Ishikawa (cell line): ENCODE measurements around the gene SHC4.

Experiments used
- CEBPB ChIP-seq: IDR thresholded peaks from 2 replicates; pipeline ENCODE4 v1.6.1; 2012
- CREB1 ChIP-seq: IDR thresholded peaks from 2 replicates; pipeline ENCODE4 v1.6.1; 2012; ENCODE audit warnings: low read depth
- EGR1 ChIP-seq: IDR thresholded peaks from 2 replicates; pipeline ENCODE4 v1.6.1; 2012
- EP300 ChIP-seq: IDR thresholded peaks from 2 replicates; pipeline ENCODE4 v1.6.1; 2012; ENCODE audit warnings: borderline replicate concordance
- FOXM1 ChIP-seq: IDR thresholded peaks from 2 replicates; pipeline ENCODE4 v1.6.1; 2012; ENCODE audit warnings: low read depth, borderline replicate concordance
- MAX ChIP-seq: IDR thresholded peaks from 2 replicates; pipeline ENCODE4 v1.6.1; 2012
- NFIC ChIP-seq: IDR thresholded peaks from 2 replicates; pipeline ENCODE4 v1.6.1; 2012
- RAD21 ChIP-seq: IDR thresholded peaks from 2 replicates; pipeline ENCODE4 v1.6.1; 2012; ENCODE audit warnings: low read depth
- REST ChIP-seq: IDR thresholded peaks from 2 replicates; pipeline ENCODE4 v1.6.1; 2012; ENCODE audit warnings: low read depth, mild to moderate bottlenecking
- TAF1 ChIP-seq: IDR thresholded peaks from 2 replicates; pipeline ENCODE4 v1.6.1; 2012; ENCODE audit warnings: low read depth, mild to moderate bottlenecking
- TCF12 ChIP-seq: IDR thresholded peaks from 2 replicates; pipeline ENCODE4 v1.6.1; 2012; ENCODE audit warnings: low read depth
- TEAD4 ChIP-seq: IDR thresholded peaks from 2 replicates; pipeline ENCODE4 v1.6.1; 2012
- USF1 ChIP-seq: IDR thresholded peaks from 2 replicates; pipeline ENCODE4 v1.6.1; 2012
- YY1 ChIP-seq: IDR thresholded peaks from 2 replicates; pipeline ENCODE4 v1.6.1; 2012; ENCODE audit warnings: low read depth
- ZBTB7A ChIP-seq: IDR thresholded peaks from 2 replicates; pipeline ENCODE4 v1.6.1; 2012; ENCODE audit warnings: low read depth

The SHC4 gene

GRCh38 chr15:48855501-48856440 lies 107.9 kb downstream of the SHC4 start:
- TF ChIP-seq MAX (no peak), TEAD4 (peak; percentile 76), FOXM1 (no peak), EP300 (no peak), ZBTB7A (no peak), RAD21 (peak; percentile 65), NFIC (no peak)

- TF ChIP-seq TAF1 (no peak), YY1 (no peak), TEAD4 (no peak), NFIC (no peak), ZBTB7A (no peak), FOXM1 (no peak), EP300 (no peak), CEBPB (no peak), USF1 (no peak), EGR1 (no peak), REST (no peak), RAD21 (no peak), TCF12 (no peak), MAX (no peak), CREB1 (no peak)
Observed at GRCh38 chr15:48851956-48852355, 111.8 kb downstream of the SHC4 start.

GRCh38 chr15:48850648-48851047 lies 113.1 kb downstream of the SHC4 start:
- TF ChIP-seq TAF1 (no peak), EP300 (no peak), USF1 (no peak), CREB1 (no peak), YY1 (no peak), RAD21 (no peak), TCF12 (no peak), TEAD4 (no peak), CEBPB (no peak), NFIC (no peak)

GRCh38 chr15:48845123-48845522 lies 118.6 kb downstream of the SHC4 start:
- TF ChIP-seq YY1 (no peak), REST (no peak), EGR1 (no peak), EP300 (no peak), CEBPB (no peak), ZBTB7A (no peak), TEAD4 (no peak), RAD21 (no peak), TCF12 (no peak), FOXM1 (no peak), CREB1 (no peak), MAX (no peak), USF1 (no peak), TAF1 (no peak)

GRCh38 chr15:48842501-48842900 lies 121.2 kb downstream of the SHC4 start:
- no peak for TF ChIP-seq TAF1
- TF ChIP-seq RAD21 = no peak
- TF ChIP-seq ZBTB7A = no peak
- TF ChIP-seq YY1 = no peak
- TF ChIP-seq TCF12 = no peak
- no peak for TF ChIP-seq EGR1
- TF ChIP-seq EP300 = no peak
- no peak for TF ChIP-seq NFIC
- no peak for TF ChIP-seq MAX
- TF ChIP-seq USF1 = no peak
- no peak for TF ChIP-seq CEBPB
- TF ChIP-seq FOXM1 = no peak
